SU-DHL-6 (cell line): ENCODE measurements around the gene ADSS1.

Experiments
- EZH2phosphoT487 ChIP-seq: fragments of 200-600 bp; sonication (generic), shearing (Covaris generic); conservative IDR thresholded peaks from 2 replicates; pipeline ENCODE4 v1.6.1; 2018; ENCODE audit warnings: mild to moderate bottlenecking, antibody characterized with exemption, low read length, moderate library complexity, mixed read lengths
- TF ChIP-seq, protein P1 (sequence below): fragments of 200-600 bp; sonication (generic); IDR thresholded peaks from one replicate; pipeline ENCODE4 v1.5.1; 2017; ENCODE audit warnings: antibody characterized with exemption, mild to moderate bottlenecking, low read length, moderate library complexity; ENCODE audit not compliant: insufficient read depth, poor library complexity, severe bottlenecking

DNA sequence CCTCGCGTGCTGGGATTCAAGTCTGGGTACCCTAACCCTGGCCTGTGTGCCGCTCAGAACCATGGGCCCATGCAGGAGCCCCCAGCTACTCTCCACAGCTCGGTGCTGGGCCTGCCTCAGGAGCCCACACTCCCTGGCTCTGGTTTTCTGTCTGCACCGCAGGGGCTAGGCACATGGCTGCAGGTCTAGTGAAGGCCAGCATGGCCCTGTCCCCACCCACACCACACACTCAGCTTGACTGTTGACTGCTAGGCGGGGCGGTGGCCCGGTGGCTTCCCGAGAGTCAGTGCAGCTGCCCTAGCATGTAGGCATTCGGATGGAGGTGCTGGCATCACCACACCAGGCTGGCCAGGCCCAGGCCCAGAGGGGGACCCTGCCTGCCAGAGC is 26.7 kb upstream of the ADSS1 start:
- TF ChIP-seq, protein P1, sequence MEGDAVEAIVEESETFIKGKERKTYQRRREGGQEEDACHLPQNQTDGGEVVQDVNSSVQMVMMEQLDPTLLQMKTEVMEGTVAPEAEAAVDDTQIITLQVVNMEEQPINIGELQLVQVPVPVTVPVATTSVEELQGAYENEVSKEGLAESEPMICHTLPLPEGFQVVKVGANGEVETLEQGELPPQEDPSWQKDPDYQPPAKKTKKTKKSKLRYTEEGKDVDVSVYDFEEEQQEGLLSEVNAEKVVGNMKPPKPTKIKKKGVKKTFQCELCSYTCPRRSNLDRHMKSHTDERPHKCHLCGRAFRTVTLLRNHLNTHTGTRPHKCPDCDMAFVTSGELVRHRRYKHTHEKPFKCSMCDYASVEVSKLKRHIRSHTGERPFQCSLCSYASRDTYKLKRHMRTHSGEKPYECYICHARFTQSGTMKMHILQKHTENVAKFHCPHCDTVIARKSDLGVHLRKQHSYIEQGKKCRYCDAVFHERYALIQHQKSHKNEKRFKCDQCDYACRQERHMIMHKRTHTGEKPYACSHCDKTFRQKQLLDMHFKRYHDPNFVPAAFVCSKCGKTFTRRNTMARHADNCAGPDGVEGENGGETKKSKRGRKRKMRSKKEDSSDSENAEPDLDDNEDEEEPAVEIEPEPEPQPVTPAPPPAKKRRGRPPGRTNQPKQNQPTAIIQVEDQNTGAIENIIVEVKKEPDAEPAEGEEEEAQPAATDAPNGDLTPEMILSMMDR, result no peak
- no peak for TF ChIP-seq EZH2phosphoT487
